ENCODE data around the gene SMOC2. TPM values are rescaled to one million over a fixed set of nuclear protein-coding genes. Genes with fewer than 3 reads are reported as not detected.

Gene SMOC2
- polyA plus RNA-seq, 1 donor from 2014 or later: 0.50 TPM

- H3K79me2 ChIP-seq (replicated peaks; ENCODE audit: insufficient read depth, low read length): no peaks in the 10 kb centered on the region
- H3K36me3 ChIP-seq (ENCODE audit: insufficient read depth, low read length): no peaks in the 10 kb centered on the region
- H3K4me2 ChIP-seq (ENCODE audit: low read length): no peak overlapping the region
- H3K27ac ChIP-seq (ENCODE audit: low read length): no peak overlapping the region
- no peaks in the 10 kb centered on the region for H3F3A ChIP-seq (ENCODE audit: insufficient read depth, low read length, poor library complexity, severe bottlenecking)
- no peaks in the 10 kb centered on the region for H4K20me1 ChIP-seq (ENCODE audit: insufficient read depth)
- no peaks in the 10 kb centered on the region for H3K9me3 ChIP-seq (ENCODE audit: low read length)
- no peak overlapping the region for H3K9ac ChIP-seq (ENCODE audit: low read length)
- H3K27me3 ChIP-seq (ENCODE audit: insufficient read depth, low read depth, low read length): no peaks in the 10 kb centered on the region
- TF ChIP-seq MXI1 (conservative IDR thresholded peaks at IDR 0.05; ENCODE audit: poor library complexity, severe bottlenecking) (no peak), SMC3 (conservative IDR thresholded peaks at IDR 0.05; ENCODE audit: poor library complexity) (no peak), POLR2AphosphoS5 (IDR thresholded peaks at IDR 0.05) (no peak), CTCF (IDR thresholded peaks at IDR 0.05; ENCODE audit: poor library complexity, severe bottlenecking) (no peak), TAF1 (IDR thresholded peaks at IDR 0.05; ENCODE audit: low read depth) (no peak), RAD21 (conservative IDR thresholded peaks at IDR 0.05) (no peak), REST (IDR thresholded peaks at IDR 0.05; ENCODE audit: borderline replicate concordance) (no peak), EZH2 (IDR thresholded peaks at IDR 0.05; ENCODE audit: borderline replicate concordance, insufficient read depth, low read length, poor library complexity, severe bottlenecking) (no peak), EP300 (conservative IDR thresholded peaks at IDR 0.05; ENCODE audit: poor library complexity, severe bottlenecking) (no peak)
- H3K4me3 ChIP-seq (ENCODE audit: low read length): no peak overlapping the region
- no peak overlapping the region for H2AFZ ChIP-seq (ENCODE audit: low read depth, low read length)
- H3K9me2 ChIP-seq (ENCODE audit: insufficient read depth, low read length): no peaks in the 10 kb centered on the region
These were observed 83.6 kb downstream of the SMOC2 start for GRCh38 chr6:168524571-168525001.

- Histone ChIP-seq H3K27me3 (ENCODE audit: insufficient read depth, low read depth, low read length) (no peaks in the 10 kb centered on the region), H3F3A (ENCODE audit: insufficient read depth, low read length, poor library complexity, severe bottlenecking) (no peaks in the 10 kb centered on the region), H2AFZ (ENCODE audit: low read depth, low read length) (no peak overlapping the region), H4K20me1 (ENCODE audit: insufficient read depth) (no peaks in the 10 kb centered on the region), H3K9me2 (ENCODE audit: insufficient read depth, low read length) (no peaks in the 10 kb centered on the region), H3K9ac (ENCODE audit: low read length) (no peak overlapping the region), H3K27ac (ENCODE audit: low read length) (no peak overlapping the region), H3K9me3 (ENCODE audit: low read length) (no peaks in the 10 kb centered on the region), H3K4me3 (ENCODE audit: low read length) (no peak overlapping the region), H3K36me3 (ENCODE audit: insufficient read depth, low read length) (no peaks in the 10 kb centered on the region), H3K4me2 (ENCODE audit: low read length) (no peak overlapping the region), H3K79me2 (replicated peaks; ENCODE audit: insufficient read depth, low read length) (no peaks in the 10 kb centered on the region)
- no peak for TF ChIP-seq SMC3 (conservative IDR thresholded peaks at IDR 0.05; ENCODE audit: poor library complexity)
These were observed 84.1 kb downstream of the SMOC2 start for GRCh38 chr6:168525114-168525513.
